HG03108 (cell line): ENCODE results near the gene CDH11.

Source experiments
- ATAC-seq: cut with Tn5 transposase; IDR thresholded peaks from one replicate; pipeline ENCODE4 v1.9.1; 2021; ENCODE audit warnings: moderate library complexity; ENCODE audit not compliant: unreplicated experiment

The CDH11 gene

DNA sequence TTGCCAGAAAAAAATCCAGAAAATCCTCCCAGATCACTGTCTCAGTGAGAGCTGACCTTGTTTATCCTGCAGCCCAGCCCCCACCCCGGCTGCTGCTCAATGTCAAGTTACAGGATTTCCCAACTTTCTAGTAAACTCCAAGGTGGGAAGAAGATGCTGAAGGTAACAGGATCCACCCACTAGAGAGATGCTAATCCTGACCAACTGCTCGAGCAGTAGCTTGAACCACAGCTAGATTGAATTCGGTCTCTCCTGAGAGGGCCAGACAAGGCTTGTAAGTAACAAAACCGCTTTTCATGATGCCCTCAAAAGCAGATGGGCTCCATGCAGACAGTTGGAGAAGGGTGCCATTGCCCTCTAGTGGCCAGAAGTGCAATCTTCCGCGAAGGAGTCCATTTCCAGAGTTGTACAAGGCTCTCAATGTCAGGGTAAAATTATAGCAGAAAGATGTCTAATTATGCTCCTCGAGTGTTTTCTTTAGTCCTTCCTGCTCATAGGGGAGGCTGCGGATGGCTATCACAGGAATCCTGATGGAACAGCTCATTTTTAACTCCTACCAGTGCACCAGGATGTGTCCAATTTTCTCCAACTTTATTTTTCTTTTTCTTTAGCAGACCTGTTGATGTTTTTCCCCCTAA, 3.9 kb downstream of the CDH11 start:
- ATAC-seq: no peak

DNA sequence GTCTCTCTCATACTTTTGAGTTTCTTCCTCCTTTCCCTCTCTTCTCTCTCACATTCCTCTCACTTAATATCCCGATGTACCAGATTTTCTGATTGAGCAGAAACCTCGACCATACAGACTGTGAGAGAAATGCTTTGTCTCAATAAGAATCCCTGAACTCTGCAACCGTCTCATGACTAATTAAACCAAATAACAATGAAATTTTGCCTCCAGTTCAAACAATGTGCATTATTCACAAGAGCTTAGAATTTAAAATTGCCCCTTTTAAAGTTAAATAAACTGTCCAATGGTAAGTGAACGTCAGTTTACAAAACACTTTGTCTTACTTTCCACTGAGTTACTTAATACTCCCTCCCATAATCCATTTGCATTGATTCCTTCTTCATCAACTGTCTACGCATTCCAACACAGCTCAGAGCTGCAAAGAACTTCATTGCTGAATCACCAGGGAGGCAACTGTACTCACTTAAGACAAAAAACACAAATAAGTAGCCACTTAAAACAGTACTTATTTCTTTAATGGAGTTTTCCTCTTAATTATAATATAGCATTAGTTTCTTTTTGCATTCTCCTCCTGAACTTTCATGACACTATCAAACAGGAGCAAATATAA, 4.9 kb downstream of the CDH11 start:
- no peak for ATAC-seq

DNA sequence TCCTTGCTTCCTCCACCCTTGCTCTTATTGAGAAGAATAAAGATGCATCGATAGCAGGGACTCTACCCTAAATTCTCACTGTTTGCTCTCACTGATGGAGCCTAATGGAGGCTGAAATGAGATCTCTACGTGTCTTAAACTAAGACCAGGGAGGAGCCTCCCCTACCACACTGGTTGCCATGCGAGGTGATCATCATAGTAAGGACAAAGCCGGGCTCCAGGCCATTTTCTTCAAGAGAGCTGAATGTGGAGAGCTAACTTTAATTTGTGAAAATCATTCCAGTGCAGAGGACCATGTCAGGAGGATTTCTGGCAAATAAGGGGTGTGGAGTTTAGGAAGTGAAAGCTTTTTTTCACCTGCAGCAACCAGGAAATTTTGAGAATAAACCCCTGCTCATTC, 5.6 kb downstream of the CDH11 start:
- no peak for ATAC-seq

DNA sequence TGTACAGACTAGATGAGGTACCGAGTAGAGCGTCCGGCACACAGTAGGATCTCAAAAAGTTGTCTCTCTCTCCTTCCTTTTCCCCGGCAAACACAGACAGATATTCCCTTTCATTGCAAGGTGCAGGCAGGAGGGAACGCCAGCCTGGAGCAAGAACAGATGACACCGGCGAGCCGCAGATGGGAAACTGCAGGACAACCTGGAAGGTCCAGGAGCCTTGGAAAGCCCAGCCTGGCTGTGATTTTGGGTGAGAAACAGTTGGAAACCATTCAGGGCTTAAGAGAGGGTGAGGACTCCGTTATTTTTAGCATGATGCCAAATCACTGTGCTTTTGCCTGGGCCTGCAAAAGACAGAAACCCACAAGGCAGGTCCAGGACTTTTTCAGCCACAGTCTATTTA, 7.3 kb downstream of the CDH11 start:
- no peak for ATAC-seq

DNA sequence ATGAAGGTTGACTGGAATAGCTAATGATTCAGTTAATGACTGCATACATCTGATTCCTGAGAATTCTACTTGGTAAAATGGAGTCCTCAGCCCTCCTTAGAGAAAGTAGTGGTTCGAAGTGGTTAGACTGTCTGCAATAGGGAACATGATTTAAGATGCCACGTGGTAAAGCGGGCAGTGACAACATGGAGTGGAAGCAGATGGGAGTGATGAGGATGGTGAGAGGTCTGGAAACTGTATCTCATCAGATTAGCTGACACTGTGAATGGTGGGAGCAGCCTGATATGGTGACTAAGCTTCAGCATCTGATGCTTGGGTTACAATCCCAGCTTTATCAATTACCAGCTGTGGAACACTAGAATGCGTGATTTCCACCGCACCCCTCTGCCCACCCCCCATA, 8.4 kb downstream of the CDH11 start:
- ATAC-seq: no peak

DNA sequence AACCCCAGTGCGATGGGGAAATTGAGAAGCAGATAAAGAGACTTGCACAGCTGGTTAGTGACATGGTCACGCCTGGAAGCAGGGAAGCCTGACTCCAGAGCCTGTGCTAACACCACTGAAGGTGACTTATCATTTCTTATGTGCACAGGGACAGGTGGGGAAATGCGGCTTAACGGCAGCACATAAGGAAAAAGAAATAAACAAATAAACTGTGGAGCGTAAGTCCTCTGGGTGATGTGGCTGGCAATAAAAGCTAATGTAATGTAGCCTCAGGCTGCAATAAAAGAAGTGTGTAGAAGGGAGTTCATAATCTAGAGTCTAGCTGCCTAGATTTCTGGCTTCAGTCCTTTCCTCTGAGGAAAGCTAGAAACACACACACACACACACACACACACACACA, 10.6 kb downstream of the CDH11 start:
- ATAC-seq: no peak

DNA sequence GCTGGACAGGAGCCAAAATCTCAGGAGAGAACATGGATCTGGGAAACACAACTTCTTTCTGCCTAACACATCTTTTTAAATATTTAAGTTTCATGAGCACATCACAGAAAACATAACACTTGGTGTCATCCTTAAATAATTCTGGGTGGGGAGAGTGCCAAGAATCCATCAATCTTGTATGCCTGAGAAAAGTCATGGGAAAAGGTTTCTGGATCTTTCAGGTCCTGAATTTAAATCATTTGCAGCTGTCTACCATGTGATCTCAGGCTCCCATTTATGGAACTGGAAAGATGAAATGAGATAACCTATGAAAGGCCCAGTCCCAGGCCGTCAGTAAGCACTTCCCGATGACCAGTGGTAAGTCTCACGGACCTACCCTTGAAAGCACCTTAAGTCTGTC, 15.1 kb downstream of the CDH11 start:
- no peak for ATAC-seq

DNA sequence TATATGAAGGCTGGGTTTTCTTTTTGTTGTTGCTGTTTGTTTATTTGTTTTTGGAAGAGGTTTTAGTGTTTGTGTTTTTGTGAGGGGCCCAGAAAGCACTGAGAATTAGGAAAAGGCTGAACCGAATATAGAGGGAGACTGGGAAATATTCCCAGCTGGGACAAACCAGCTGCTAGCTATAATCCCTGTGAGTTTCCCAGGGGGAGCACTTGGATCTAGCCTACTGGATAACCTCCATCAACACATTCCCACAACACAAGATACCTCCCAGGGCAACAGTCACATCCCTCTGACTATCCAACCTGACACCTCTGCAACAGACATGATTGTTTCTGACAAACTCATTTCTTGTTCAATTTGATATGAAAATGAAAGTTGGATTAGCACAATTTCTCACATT, 16.7 kb downstream of the CDH11 start:
- no peak for ATAC-seq

DNA sequence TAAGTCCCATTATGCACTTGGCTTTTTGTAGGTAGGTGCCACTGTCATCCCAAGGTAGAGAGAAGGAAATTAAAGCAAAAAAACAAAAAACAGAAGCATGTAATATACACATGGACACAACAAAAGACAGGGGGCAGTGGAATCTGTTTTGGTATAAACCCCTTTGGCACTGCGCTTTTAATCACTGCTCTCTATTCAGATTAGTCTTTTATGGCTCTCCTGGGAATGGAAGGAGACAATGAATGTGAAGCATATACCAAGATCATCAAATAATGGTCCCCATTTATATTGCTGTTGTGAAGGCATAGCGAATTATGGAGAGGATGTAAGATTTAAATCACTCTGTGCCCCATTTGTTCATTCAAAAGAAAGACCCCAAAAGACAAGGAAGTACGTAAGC, 17.4 kb downstream of the CDH11 start:
- ATAC-seq: no peak

DNA sequence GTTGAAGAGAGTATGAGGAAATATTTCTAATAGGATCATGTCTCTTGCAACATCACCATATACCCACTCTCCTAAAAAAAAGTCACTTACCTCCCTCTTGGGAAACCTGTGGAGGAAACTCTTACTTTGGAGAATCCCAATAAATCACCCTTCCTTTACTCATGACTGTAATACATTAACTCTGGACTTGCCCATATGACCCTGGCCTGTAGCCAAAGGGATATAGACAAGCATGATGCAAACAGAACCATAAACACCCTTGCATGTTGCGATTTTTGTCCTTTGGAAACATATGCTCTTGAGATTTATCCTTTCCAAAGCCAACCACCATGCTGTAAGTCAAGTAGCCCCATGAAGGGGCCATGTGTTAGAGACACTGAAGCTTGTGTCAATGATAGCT, 19.5 kb downstream of the CDH11 start:
- ATAC-seq: no peak

DNA sequence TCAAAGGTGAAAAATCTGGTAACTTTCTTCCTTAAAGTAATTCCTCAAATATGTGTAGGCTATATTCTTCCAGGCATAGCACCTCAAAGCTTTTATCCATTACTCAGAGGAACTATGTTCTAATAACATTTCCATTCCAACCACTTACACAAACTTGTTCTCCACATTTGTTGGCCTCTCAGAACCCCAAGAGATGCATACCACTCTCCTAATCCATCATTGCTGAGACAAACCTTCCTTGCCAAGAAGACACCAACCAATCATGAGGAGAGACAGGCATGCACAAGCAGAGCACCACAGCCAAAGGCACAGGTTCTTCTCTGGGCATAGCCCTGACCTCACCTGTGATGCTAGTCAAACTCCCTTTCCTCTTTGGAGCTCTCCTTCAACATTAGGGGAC, 20.9 kb downstream of the CDH11 start:
- ATAC-seq: no peak

DNA sequence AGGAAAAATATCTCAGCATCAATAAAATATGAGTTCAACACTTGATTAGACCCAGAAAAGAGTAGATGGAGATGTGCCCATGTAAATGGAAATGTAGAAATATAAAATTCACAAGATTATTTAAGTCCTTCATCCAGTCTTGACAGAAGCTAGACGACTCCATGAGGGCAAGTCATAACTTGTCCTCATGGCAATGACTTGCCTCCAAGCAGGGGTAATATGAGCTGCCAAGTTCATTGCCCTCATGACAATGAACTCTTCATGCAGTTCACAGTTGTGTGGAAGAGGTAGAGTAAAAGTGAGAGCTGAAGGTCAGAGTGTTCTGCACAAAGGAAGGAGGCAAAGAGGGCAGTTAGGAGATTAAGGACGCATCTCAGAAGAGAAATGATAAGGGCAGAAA, 22.3 kb downstream of the CDH11 start:
- no peak for ATAC-seq

DNA sequence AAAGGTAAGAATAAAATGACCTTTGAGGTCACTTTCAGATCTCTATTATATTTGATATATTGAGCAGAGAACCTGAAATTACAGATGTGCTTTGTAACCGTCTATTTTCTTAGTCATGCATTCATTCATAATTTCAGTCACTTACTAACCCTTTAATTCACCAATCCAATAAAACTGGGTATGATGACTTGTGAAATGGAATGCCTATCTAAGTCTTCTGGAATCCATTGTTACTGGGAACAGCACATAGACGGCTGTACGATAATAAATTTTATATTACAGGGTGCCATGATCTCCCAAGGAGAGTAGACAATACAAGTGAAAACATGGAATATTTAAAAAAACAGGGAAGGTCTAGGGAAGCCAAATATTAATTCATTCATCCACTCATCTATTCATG, 22.9 kb downstream of the CDH11 start:
- ATAC-seq: no peak

DNA sequence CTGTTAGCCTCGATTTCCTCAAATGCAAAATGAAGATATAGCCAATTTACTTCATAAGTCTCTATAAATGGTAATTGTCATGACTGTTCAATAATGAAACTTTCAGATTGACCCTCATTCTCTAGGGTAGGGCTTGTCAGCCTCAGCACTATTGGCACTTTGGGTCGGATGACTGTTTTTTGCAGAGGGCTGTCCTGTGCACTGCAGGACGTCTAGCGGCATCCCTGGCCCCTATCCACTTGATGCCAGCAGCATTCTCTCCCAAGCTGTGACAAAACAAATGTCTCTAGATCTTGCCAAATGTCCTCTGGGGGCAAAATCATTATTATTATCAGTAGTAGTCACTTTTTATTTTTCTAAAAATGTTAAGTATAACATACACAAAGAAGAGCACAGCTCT, 24.6 kb downstream of the CDH11 start:
- no peak for ATAC-seq

DNA sequence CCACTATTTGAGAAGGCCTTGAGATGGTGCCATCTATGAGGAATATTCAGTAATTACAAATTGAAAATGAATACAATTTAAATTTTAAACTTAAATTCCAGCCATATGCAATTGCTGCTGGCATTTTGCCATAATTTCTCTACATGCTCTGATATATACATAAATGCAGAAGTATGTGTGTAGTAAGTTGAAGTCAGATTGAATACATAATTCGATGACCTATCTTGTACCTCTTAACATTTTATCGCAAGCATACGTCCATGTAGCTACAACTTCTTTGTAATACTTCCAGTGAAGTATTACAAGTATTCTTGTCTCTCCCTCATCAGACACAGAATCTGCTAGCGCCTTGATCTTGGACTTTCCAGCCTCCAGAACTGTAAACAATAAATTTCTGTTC, 26.0 kb downstream of the CDH11 start:
- no peak for ATAC-seq

DNA sequence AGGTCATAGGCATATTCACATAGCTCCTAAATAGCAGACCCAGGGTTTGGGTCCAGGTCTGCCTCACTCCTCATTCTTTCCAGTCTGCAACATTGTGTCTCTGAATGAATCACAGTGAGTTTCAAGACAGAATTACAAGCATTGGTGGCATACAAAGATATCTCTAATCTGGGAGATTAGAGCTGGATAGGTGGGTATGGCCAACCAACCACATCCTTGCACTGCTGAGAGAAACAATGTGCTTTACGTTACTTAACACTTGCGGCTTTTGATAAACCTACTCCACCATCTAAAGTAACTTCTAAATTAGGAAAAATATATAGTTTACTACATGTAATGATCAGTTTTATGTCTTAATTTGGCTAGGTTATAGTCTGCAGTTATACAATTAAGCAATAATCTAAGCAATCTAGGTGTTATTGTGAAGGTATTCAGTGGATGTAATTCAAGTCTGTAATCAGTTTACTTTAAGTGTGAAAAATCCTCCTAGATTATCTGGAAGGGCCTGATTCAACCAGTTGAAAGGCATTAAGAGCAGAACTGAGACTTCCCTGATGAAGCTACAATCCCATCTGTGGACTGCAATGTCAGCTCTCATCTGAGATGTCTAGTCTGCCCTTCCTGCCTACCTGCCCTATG, 26.7 kb downstream of the CDH11 start:
- no peak for ATAC-seq

DNA sequence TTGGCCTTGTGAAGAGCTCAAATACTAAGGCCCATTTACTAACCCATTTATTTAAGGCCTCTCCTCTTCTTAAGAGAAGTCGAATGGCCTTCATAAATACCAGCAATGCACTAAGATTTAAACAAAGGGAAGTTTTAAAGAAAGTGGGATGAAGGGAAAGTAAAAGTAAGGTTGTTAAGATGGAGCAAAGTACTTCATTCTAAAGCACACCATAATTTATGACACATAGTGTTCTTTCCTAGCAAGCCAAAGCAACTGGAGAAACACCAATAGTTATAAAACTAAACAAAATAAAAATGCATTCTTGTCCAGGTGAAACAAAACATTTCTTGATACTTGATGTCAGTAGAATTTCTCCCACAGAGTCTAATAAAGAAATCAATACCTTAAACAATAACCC, 27.9 kb downstream of the CDH11 start:
- no peak for ATAC-seq

DNA sequence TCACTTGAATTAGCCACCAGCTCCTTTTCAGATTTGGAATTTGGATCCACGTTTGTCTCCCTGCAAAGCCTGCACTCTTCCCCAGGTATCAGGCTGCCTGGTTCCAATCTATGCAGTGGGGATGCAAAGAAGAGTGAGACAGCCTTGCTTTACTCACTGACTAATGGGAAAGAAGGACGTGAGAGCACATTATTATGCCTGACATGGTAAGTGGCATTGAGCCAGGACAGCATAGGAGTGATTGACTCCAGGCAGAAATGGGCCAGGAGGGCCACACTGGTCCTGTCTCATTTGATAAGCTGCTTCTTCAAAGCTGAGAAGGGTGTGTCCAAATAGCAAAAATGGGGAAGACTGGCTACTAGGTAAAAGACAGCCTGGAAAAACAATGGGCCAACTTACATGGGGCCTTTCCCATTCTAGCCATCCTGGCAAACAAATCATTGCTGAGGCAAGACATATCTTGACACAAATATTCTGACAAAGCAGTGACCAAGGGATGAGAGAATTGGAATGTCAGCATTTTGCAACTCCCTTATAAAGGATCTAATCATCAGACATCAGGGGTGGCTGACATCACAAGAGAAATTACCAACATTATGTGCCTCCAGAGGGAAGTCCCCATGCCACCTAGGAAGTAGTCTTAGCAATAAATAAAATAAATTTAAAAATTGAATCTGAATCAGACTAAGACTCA, 38.6 kb downstream of the CDH11 start:
- no peak for ATAC-seq

DNA sequence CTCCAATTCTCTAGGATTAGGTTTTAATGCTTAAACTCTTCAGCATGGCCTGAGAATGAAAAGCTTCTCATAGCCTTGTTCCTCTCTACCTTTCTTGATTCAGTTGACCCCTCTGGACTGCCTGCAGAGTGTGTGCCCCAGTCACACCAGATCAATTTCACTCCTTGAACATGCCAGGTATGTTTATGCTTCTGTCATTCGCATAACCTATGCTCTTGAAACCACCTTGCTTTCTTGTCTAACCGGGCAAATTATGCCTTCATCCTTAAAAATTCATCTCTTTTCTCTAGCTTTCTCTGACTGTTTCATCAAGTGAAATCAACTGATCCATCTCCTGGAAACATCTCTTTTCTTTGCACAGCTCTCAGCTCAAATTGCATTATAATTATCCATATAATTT, 42.3 kb downstream of the CDH11 start:
- ATAC-seq: no peak

DNA sequence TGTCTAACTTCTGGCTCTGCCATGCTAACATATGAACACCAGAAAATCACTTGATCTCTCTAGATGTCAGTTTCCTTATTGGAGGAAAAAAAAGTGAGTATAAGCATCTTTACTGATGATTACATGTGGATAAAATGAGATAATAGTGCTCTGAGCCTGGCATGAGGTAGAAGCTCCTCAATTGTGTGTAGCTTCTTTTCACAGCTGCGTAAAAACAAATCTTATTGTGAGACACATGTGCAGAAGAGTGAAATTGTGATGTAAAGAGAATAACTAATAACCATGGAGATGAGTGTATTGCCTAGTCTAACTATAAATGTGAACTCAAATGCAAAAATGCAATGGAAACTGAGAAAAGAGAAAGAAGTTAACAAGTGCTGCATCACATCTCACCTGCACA, 44.7 kb downstream of the CDH11 start:
- no peak for ATAC-seq

DNA sequence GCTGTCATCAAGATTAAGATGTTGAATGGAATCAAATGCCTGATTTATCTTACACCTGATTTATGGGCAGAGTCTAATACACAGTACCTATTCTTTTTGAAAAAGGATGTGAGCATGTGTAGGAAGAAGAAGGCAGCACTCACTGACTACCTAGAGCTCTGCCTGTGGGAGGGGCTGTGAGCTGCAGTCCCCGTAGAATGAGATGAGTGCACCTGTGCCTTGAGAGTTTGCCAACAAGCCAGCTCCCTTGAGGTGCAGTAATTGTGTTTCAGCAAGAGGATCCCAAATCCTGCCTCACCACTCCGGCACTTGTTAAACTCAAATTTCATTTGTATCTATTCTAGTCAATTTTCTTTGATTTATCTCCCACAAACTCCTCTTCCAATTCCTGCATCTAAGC, 46.0 kb downstream of the CDH11 start:
- no peak for ATAC-seq
